WTC11 (cell line): ENCODE data around the gene ALOX15. TPM values are rescaled to one million over a fixed set of nuclear protein-coding genes. Genes with fewer than 3 reads are reported as not detected.

ENCODE experiments used
- ATAC-seq: fragments of 200-7000 bp; cut with Tn5 transposase; 2 replicates; pipeline ENCODE4 v1.10.0; 2021; ENCODE audit warnings: mild to moderate bottlenecking, moderate library complexity
- CTCF ChIA-PET: fragments of 300-600 bp; sonication (Branson Sonifier 250); formaldehyde crosslinking; loops from one replicate; lab custom pipeline; 2021; ENCODE audit warnings: antibody characterized with exemption; lab: Charles Lee
- POLR2A ChIA-PET: fragments of 350-600 bp; sonication (Branson Sonifier 250); formaldehyde crosslinking; loops from one replicate; lab custom pipeline; 2021; ENCODE audit warnings: antibody characterized with exemption; lab: Charles Lee
- DNase-seq: peaks from one replicate; pipeline ENCODE4 v3.0.0; 2021; ENCODE audit warnings: low spot score
- H3K27ac Mint-ChIP-seq: 2 replicates; pipeline ENCODE4 v1.8.0; 2021; ENCODE audit warnings: mixed read lengths
- H3K27me3 Mint-ChIP-seq: 2 replicates; pipeline ENCODE4 v1.8.0; 2021; ENCODE audit warnings: low read depth, mild to moderate bottlenecking, moderate library complexity, mixed read lengths
- H3K36me3 Mint-ChIP-seq: 2 replicates; pipeline ENCODE4 v1.8.0; 2021; ENCODE audit warnings: mixed read lengths
- H3K4me1 Mint-ChIP-seq: 2 replicates; pipeline ENCODE4 v1.8.0; 2022; ENCODE audit warnings: mixed read lengths
- H3K4me3 Mint-ChIP-seq: 2 replicates; pipeline ENCODE4 v1.8.0; 2021; ENCODE audit warnings: mild to moderate bottlenecking, moderate library complexity, mixed read lengths
- H3K9me3 Mint-ChIP-seq: 2 replicates; pipeline ENCODE4 v1.8.0; 2021; ENCODE audit warnings: mixed read lengths
- ELF4 ChIP-seq: sonication (generic); formaldehyde crosslinking; IDR thresholded peaks from 2 replicates; pipeline ENCODE4 v1.8.1; 2022; ENCODE audit warnings: low read depth, mild to moderate bottlenecking, moderate library complexity, missing genetic modification reagents
- FOXK1 ChIP-seq: sonication (generic); formaldehyde crosslinking; IDR thresholded peaks from 2 replicates; pipeline ENCODE4 v1.8.0; 2022; ENCODE audit warnings: mild to moderate bottlenecking, moderate library complexity, missing genetic modification reagents
- GABPB1 ChIP-seq: sonication (generic); formaldehyde crosslinking; IDR thresholded peaks from 2 replicates; pipeline ENCODE4 v1.8.1; 2023; ENCODE audit warnings: mild to moderate bottlenecking, missing genetic modification reagents
- KAT7 ChIP-seq: sonication (generic); formaldehyde crosslinking; IDR thresholded peaks from 2 replicates; pipeline ENCODE4 v1.8.1; 2023; ENCODE audit warnings: missing genetic modification reagents, mild to moderate bottlenecking, borderline replicate concordance
- NFATC4 ChIP-seq: fragments of 250-450 bp; sonication (Bioruptor Pico); IDR thresholded peaks from 2 replicates; pipeline ENCODE4 v1.9.0; 2021; ENCODE audit warnings: mild to moderate bottlenecking
- NFE2L1 ChIP-seq: sonication (generic); formaldehyde crosslinking; IDR thresholded peaks from 2 replicates; pipeline ENCODE4 v1.8.1; 2023; ENCODE audit warnings: missing genetic modification reagents
- NR2C2 ChIP-seq: sonication (generic); formaldehyde crosslinking; IDR thresholded peaks from 2 replicates; pipeline ENCODE4 v1.8.0; 2022; ENCODE audit warnings: mild to moderate bottlenecking, missing genetic modification reagents
- NR3C1 ChIP-seq: sonication (generic); formaldehyde crosslinking; conservative IDR thresholded peaks from 2 replicates; pipeline ENCODE4 v1.8.1; 2023; ENCODE audit warnings: low read depth, mild to moderate bottlenecking, missing genetic modification reagents
- RELA ChIP-seq: sonication (generic); formaldehyde crosslinking; IDR thresholded peaks from 2 replicates; pipeline ENCODE4 v1.8.1; 2022; ENCODE audit warnings: missing genetic modification reagents, mild to moderate bottlenecking, borderline replicate concordance
- TCF7 ChIP-seq: sonication (generic); formaldehyde crosslinking; IDR thresholded peaks from 2 replicates; pipeline ENCODE4 v1.8.0; 2022; ENCODE audit warnings: mild to moderate bottlenecking, low read depth, missing genetic modification reagents, moderate library complexity
- total RNA-seq: library from RNA; stranded (reverse); gene quantifications from 3 replicates; pipeline ENCODE4 v1.2.3, GENCODE V29; 2021
- TF ChIP-seq, protein P1 (sequence below): sonication (generic); formaldehyde crosslinking; IDR thresholded peaks from 2 replicates; pipeline ENCODE4 v1.8.0; 2023; ENCODE audit warnings: missing genetic modification reagents, mild to moderate bottlenecking, borderline replicate concordance
- TF ChIP-seq, protein P2 (sequence below): fragments of 250-450 bp; sonication (Bioruptor Pico); IDR thresholded peaks from 2 replicates; pipeline ENCODE4 v1.9.0; 2021; ENCODE audit warnings: mild to moderate bottlenecking
- TF ChIP-seq, protein P3 (sequence below): sonication (generic); formaldehyde crosslinking; IDR thresholded peaks from 2 replicates; pipeline ENCODE4 v1.8.1; 2023; ENCODE audit warnings: mild to moderate bottlenecking, missing genetic modification reagents
- TF ChIP-seq, protein P4 (sequence below): fragments of 250-450 bp; sonication (Bioruptor Pico); IDR thresholded peaks from 2 replicates; pipeline ENCODE4 v1.9.0; 2021; ENCODE audit warnings: mild to moderate bottlenecking
- TF ChIP-seq, protein P5 (sequence below): fragments of 250-450 bp; sonication (Bioruptor Pico); IDR thresholded peaks from 2 replicates; pipeline ENCODE4 v2.1.2; 2022; ENCODE audit warnings: mild to moderate bottlenecking, moderate library complexity
- TF ChIP-seq, protein P6 (sequence below): fragments of 250-450 bp; sonication (Bioruptor Pico); IDR thresholded peaks from 2 replicates; pipeline ENCODE4 v1.9.0; 2021; ENCODE audit warnings: mild to moderate bottlenecking, borderline replicate concordance
- TF ChIP-seq, protein P7 (sequence below): sonication (generic); formaldehyde crosslinking; IDR thresholded peaks from 2 replicates; pipeline ENCODE4 v1.8.0; 2022; ENCODE audit warnings: mild to moderate bottlenecking, missing genetic modification reagents

The ALOX15 gene
- total RNA-seq, 1 experiment from 2014 or later: 0.50 TPM

DNA sequence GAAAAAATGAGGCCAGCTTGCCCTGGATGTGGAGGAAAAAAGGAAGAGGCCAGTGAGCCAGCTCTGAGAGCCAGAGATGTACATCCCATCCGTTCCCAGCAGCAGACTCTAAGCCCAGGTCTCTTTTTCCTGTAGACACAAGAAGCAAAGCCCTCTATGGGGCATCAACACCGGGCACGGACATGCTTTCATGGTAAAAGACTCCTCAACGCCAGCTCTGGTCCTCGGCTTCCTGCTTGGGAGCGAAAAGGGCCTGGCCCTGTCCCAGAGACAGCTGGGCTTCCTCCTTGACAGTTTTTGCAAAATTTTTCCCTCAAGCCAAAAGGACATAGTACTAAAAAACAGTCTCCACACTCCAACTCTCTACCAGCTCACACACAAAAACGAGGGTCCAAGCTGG is 35.3 kb upstream of the ALOX15 start (continued):
- TF ChIP-seq, protein P1, sequence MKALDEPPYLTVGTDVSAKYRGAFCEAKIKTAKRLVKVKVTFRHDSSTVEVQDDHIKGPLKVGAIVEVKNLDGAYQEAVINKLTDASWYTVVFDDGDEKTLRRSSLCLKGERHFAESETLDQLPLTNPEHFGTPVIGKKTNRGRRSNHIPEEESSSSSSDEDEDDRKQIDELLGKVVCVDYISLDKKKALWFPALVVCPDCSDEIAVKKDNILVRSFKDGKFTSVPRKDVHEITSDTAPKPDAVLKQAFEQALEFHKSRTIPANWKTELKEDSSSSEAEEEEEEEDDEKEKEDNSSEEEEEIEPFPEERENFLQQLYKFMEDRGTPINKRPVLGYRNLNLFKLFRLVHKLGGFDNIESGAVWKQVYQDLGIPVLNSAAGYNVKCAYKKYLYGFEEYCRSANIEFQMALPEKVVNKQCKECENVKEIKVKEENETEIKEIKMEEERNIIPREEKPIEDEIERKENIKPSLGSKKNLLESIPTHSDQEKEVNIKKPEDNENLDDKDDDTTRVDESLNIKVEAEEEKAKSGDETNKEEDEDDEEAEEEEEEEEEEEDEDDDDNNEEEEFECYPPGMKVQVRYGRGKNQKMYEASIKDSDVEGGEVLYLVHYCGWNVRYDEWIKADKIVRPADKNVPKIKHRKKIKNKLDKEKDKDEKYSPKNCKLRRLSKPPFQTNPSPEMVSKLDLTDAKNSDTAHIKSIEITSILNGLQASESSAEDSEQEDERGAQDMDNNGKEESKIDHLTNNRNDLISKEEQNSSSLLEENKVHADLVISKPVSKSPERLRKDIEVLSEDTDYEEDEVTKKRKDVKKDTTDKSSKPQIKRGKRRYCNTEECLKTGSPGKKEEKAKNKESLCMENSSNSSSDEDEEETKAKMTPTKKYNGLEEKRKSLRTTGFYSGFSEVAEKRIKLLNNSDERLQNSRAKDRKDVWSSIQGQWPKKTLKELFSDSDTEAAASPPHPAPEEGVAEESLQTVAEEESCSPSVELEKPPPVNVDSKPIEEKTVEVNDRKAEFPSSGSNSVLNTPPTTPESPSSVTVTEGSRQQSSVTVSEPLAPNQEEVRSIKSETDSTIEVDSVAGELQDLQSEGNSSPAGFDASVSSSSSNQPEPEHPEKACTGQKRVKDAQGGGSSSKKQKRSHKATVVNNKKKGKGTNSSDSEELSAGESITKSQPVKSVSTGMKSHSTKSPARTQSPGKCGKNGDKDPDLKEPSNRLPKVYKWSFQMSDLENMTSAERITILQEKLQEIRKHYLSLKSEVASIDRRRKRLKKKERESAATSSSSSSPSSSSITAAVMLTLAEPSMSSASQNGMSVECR: no peak
- no peak for TF ChIP-seq RELA (CRISPR knock-in tag)

DNA sequence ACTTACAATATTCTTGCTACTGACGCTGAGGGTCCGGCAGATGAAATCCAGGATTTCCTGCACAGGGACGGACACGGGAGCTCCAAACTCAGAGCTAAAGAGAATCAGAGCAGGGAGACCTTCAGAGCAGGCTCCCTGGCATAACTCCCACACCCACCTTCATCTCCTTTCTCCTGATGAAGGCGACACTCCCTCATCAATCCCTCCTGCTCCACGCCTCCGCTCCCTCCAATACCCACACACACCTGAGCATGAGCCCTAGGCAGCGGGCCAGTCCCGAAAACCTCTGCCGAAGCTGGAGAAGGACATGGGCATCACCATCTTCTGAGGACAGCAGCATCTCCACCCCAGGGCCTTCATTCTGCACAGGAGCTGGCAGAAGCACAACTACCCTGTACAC is 34.3 kb upstream of the ALOX15 start:
- Mint-ChIP-seq H3K36me3 (peaks cover 71% of the 10 kb centered on the region), H3K27ac (peak overlapping the region; percentile 20; the same call in 1 of the 2 replicates), H3K4me3 (no peak overlapping the region), H3K27me3 (no peaks in the 10 kb centered on the region), H3K9me3 (no peaks in the 10 kb centered on the region), H3K4me1 (no peaks in the 10 kb centered on the region)
- POLR2A ChIA-PET: no interaction called here
- TF ChIP-seq, protein P2, sequence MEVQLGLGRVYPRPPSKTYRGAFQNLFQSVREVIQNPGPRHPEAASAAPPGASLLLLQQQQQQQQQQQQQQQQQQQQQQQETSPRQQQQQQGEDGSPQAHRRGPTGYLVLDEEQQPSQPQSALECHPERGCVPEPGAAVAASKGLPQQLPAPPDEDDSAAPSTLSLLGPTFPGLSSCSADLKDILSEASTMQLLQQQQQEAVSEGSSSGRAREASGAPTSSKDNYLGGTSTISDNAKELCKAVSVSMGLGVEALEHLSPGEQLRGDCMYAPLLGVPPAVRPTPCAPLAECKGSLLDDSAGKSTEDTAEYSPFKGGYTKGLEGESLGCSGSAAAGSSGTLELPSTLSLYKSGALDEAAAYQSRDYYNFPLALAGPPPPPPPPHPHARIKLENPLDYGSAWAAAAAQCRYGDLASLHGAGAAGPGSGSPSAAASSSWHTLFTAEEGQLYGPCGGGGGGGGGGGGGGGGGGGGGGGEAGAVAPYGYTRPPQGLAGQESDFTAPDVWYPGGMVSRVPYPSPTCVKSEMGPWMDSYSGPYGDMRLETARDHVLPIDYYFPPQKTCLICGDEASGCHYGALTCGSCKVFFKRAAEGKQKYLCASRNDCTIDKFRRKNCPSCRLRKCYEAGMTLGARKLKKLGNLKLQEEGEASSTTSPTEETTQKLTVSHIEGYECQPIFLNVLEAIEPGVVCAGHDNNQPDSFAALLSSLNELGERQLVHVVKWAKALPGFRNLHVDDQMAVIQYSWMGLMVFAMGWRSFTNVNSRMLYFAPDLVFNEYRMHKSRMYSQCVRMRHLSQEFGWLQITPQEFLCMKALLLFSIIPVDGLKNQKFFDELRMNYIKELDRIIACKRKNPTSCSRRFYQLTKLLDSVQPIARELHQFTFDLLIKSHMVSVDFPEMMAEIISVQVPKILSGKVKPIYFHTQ (CRISPR knock-in tag): no peak
- no peak for TF ChIP-seq NFE2L1 (CRISPR knock-in tag)
- no peak for TF ChIP-seq NFATC4
- TF ChIP-seq NR3C1: no peak
- TF ChIP-seq, protein P3, sequence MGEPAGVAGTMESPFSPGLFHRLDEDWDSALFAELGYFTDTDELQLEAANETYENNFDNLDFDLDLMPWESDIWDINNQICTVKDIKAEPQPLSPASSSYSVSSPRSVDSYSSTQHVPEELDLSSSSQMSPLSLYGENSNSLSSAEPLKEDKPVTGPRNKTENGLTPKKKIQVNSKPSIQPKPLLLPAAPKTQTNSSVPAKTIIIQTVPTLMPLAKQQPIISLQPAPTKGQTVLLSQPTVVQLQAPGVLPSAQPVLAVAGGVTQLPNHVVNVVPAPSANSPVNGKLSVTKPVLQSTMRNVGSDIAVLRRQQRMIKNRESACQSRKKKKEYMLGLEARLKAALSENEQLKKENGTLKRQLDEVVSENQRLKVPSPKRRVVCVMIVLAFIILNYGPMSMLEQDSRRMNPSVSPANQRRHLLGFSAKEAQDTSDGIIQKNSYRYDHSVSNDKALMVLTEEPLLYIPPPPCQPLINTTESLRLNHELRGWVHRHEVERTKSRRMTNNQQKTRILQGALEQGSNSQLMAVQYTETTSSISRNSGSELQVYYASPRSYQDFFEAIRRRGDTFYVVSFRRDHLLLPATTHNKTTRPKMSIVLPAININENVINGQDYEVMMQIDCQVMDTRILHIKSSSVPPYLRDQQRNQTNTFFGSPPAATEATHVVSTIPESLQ (CRISPR knock-in tag): no peak
- no peak for TF ChIP-seq GABPB1 (CRISPR knock-in tag)
- TF ChIP-seq KAT7 (CRISPR knock-in tag): no peak
- TF ChIP-seq TCF7 (CRISPR knock-in tag): no peak
- TF ChIP-seq NR2C2 (CRISPR knock-in tag): no peak
- TF ChIP-seq, protein P4, sequence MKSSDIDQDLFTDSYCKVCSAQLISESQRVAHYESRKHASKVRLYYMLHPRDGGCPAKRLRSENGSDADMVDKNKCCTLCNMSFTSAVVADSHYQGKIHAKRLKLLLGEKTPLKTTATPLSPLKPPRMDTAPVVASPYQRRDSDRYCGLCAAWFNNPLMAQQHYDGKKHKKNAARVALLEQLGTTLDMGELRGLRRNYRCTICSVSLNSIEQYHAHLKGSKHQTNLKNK: no peak
- ATAC-seq (no peak), DNase-seq (no peak)
- CTCF ChIA-PET: no interaction called here

DNA sequence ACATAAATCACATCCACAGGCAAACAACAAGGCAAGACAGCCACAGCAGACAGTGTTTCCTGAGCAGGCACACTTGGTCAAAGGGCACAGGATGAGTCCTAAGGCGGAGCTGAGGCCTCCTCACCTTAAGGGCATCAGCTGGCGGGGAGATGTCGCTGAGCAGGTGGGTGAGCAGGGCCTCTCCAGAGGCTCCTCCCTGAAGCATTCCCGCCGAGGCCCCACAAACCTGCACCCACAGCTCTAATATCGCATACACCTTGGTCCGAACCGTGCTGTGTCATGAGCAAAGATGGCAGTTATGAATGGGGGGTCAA is 33.2 kb upstream of the ALOX15 start:
- H3K9me3 Mint-ChIP-seq: no peaks in the 10 kb centered on the region
- H3K27me3 Mint-ChIP-seq: no peaks in the 10 kb centered on the region
- ATAC-seq (no peak), DNase-seq (no peak)
- H3K27ac Mint-ChIP-seq: no peak overlapping the region
- no peak overlapping the region for H3K4me3 Mint-ChIP-seq
- no peaks in the 10 kb centered on the region for H3K4me1 Mint-ChIP-seq
- H3K36me3 Mint-ChIP-seq: peaks cover 64% of the 10 kb centered on the region
- POLR2A ChIA-PET: no interaction called here
- CTCF ChIA-PET: interaction anchor here (0.5 kb wide), 1 partner anchor 21 kb away, joined by 4 read pairs; no protein-coding TSS in a partner anchor
- TF ChIP-seq, protein P5, sequence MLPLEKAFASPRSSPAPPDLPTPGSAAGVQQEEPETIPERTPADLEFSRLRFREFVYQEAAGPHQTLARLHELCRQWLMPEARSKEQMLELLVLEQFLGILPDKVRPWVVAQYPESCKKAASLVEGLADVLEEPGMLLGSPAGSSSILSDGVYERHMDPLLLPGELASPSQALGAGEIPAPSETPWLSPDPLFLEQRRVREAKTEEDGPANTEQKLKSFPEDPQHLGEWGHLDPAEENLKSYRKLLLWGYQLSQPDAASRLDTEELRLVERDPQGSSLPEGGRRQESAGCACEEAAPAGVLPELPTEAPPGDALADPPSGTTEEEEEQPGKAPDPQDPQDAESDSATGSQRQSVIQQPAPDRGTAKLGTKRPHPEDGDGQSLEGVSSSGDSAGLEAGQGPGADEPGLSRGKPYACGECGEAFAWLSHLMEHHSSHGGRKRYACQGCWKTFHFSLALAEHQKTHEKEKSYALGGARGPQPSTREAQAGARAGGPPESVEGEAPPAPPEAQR (CRISPR knock-in tag): no peak
- TF ChIP-seq, protein P6, sequence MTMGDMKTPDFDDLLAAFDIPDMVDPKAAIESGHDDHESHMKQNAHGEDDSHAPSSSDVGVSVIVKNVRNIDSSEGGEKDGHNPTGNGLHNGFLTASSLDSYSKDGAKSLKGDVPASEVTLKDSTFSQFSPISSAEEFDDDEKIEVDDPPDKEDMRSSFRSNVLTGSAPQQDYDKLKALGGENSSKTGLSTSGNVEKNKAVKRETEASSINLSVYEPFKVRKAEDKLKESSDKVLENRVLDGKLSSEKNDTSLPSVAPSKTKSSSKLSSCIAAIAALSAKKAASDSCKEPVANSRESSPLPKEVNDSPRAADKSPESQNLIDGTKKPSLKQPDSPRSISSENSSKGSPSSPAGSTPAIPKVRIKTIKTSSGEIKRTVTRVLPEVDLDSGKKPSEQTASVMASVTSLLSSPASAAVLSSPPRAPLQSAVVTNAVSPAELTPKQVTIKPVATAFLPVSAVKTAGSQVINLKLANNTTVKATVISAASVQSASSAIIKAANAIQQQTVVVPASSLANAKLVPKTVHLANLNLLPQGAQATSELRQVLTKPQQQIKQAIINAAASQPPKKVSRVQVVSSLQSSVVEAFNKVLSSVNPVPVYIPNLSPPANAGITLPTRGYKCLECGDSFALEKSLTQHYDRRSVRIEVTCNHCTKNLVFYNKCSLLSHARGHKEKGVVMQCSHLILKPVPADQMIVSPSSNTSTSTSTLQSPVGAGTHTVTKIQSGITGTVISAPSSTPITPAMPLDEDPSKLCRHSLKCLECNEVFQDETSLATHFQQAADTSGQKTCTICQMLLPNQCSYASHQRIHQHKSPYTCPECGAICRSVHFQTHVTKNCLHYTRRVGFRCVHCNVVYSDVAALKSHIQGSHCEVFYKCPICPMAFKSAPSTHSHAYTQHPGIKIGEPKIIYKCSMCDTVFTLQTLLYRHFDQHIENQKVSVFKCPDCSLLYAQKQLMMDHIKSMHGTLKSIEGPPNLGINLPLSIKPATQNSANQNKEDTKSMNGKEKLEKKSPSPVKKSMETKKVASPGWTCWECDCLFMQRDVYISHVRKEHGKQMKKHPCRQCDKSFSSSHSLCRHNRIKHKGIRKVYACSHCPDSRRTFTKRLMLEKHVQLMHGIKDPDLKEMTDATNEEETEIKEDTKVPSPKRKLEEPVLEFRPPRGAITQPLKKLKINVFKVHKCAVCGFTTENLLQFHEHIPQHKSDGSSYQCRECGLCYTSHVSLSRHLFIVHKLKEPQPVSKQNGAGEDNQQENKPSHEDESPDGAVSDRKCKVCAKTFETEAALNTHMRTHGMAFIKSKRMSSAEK (CRISPR knock-in tag): no peak
- TF ChIP-seq FOXK1 (CRISPR knock-in tag) (no peak), ELF4 (CRISPR knock-in tag) (no peak)
- TF ChIP-seq, protein P7, sequence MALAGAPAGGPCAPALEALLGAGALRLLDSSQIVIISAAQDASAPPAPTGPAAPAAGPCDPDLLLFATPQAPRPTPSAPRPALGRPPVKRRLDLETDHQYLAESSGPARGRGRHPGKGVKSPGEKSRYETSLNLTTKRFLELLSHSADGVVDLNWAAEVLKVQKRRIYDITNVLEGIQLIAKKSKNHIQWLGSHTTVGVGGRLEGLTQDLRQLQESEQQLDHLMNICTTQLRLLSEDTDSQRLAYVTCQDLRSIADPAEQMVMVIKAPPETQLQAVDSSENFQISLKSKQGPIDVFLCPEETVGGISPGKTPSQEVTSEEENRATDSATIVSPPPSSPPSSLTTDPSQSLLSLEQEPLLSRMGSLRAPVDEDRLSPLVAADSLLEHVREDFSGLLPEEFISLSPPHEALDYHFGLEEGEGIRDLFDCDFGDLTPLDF (CRISPR knock-in tag): no peak
- TF ChIP-seq, protein P4: no peak
